Body of pancreas (tissue), 4 donors: ENCODE results near the gene KLK8. TPM values are rescaled to one million over a fixed set of nuclear protein-coding genes. Genes with fewer than 3 reads are reported as not detected.

Experiments
- ATAC-seq: fragments of 150-250 bp; one replicate; pipeline ENCODE4 v1.9.1; 2016
- DNase-seq, 4 donors: peaks; one replicate each; pipeline ENCODE4 v3.0.0-alpha.2; 2019
- H3K27ac ChIP-seq, 4 donors: fragments of 200-600 bp; sonication (generic); 1 replicate in 3 of 4; 2 replicates in 1 of 4; pipeline versions ENCODE4 v1.5.1 to v1.6.1; 2016 to 2019; ENCODE audit warnings: mild to moderate bottlenecking in 1 of 4, mixed read lengths in 1 of 4, moderate library complexity in 1 of 4
- H3K27me3 ChIP-seq, 2 donors: fragments of 200-600 bp; sonication (generic); one replicate each; pipeline ENCODE4 v1.6.0; 2016; ENCODE audit warnings: mild to moderate bottlenecking in 1 of 2
- H3K36me3 ChIP-seq, 2 donors: fragments of 200-600 bp; sonication (generic); replicated peaks in 1 of 2; 2 replicates each; pipeline ENCODE4 v1.5.1; 2016; ENCODE audit warnings: low read depth in 2 of 2; ENCODE audit not compliant: insufficient read depth in 1 of 2
- H3K4me1 ChIP-seq: fragments of 200-600 bp; sonication (generic); one replicate; pipeline ENCODE4 v1.6.0; 2016
- H3K4me3 ChIP-seq, 2 donors: fragments of 200-600 bp; sonication (generic); 1 replicate in 1 of 2; 2 replicates in 1 of 2; pipeline ENCODE4 v1.5.1; 2016 to 2019
- H3K9me3 ChIP-seq, 3 donors: fragments of 200-600 bp; sonication (generic); 1 replicate in 2 of 3; 2 replicates in 1 of 3; pipeline ENCODE4 v1.5.1; 2016
- CTCF ChIP-seq, 7 experiments: fragments of 450-650 bp in 4 of 7; fragments of 200-600 bp in 3 of 7; sonication (generic) in 3 of 7; IDR thresholded peaks; one replicate each; pipeline ENCODE4 v1.5.1; 2016 to 2019; ENCODE audit warnings: antibody characterized with exemption in 7 of 7
- POLR2A ChIP-seq, 3 donors: fragments of 450-650 bp; IDR thresholded peaks; one replicate each; pipeline ENCODE4 v1.6.1; 2016; ENCODE audit warnings: antibody characterized with exemption in 3 of 3, mild to moderate bottlenecking in 2 of 3
- WGBS, 2 donors: methylation state at CpG; one replicate each; pipeline ENCODE4 v1.1.5; 2017; 5-methylcytosine and 5-hydroxymethylcytosine counted together
- intact Hi-C: fragments of 100-400 bp; cut with DNase I; formaldehyde crosslinking; loops from one replicate; pipeline ENCODE4 v1.15.1; 2023
- total RNA-seq, 2 donors: library from RNA; depleted of rRNA; stranded (reverse); fragments of >200 nt; gene quantifications; one replicate each; pipeline ENCODE4 v1.1.0, GENCODE V29; 2016

KLK8 gene
- total RNA-seq, 2 donors from 2014 or later, result not detected

DNA sequence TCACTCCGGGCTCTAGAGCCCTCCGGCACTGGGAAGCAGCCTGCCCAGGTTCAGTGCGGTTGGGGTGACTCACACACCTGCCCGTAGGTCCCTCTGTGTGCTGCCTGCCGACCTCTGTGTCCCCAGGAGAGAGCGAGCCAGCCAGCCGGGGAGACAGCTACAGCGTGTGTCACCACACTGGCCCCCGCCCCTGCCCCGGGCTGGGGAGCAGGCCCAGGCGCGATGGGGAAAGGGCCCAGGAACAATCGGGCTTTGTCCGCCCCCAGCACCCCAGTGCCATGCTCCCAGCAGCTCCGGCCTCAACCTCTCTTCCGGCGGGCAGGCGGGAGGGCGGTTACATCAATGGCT is 32.0 kb downstream of the KLK8 start, which contains the start of gene KLK6:
Gene KLK6 (minus strand): TSS at position 179 of the 348 bp plus-strand sequence. CDS start 1,487 bp downstream, outside the sequence.
- H3K4me3 ChIP-seq, result no peak within 1 kb of the TSS
- 38 to 43% methylated on average over 12 to 15 of the region's 19 CpGs for WGBS, 2 donors
- H3K9me3 ChIP-seq, result no peaks in the 10 kb centered on the region
- intact Hi-C loops, result no loop called here
- TF ChIP-seq POLR2A (IDR thresholded peaks at IDR 0.05) (no peak), CTCF (IDR thresholded peaks at IDR 0.05) (no peak)
- ATAC-seq, result no peak
- no peaks in the 10 kb centered on the region for H3K27me3 ChIP-seq
- no peak within 1 kb of the TSS for H3K27ac ChIP-seq
- DNase-seq, result no peak
- H3K36me3 ChIP-seq, result no peaks in the 10 kb centered on the region
- no peaks in the 10 kb centered on the region for H3K4me1 ChIP-seq

- H3K36me3 ChIP-seq, result no peaks in the 10 kb centered on the region
- no peaks in the 10 kb centered on the region for H3K9me3 ChIP-seq
- H3K27ac ChIP-seq, result no peak overlapping the region
- 17 to 33% methylated on average over 4 to 6 of the region's 7 CpGs for WGBS, 2 donors
- no peak for DNase-seq
- no peaks in the 10 kb centered on the region for H3K27me3 ChIP-seq
- no peak for ATAC-seq
- TF ChIP-seq CTCF (IDR thresholded peaks at IDR 0.05) (no peak), POLR2A (IDR thresholded peaks at IDR 0.05) (no peak)
- H3K4me3 ChIP-seq, result no peak overlapping the region
- no peaks in the 10 kb centered on the region for H3K4me1 ChIP-seq
- intact Hi-C loops, result no loop called here
Measured at GRCh38 chr19:50968716-50969412, 32.5 kb downstream of the KLK8 start.

DNA sequence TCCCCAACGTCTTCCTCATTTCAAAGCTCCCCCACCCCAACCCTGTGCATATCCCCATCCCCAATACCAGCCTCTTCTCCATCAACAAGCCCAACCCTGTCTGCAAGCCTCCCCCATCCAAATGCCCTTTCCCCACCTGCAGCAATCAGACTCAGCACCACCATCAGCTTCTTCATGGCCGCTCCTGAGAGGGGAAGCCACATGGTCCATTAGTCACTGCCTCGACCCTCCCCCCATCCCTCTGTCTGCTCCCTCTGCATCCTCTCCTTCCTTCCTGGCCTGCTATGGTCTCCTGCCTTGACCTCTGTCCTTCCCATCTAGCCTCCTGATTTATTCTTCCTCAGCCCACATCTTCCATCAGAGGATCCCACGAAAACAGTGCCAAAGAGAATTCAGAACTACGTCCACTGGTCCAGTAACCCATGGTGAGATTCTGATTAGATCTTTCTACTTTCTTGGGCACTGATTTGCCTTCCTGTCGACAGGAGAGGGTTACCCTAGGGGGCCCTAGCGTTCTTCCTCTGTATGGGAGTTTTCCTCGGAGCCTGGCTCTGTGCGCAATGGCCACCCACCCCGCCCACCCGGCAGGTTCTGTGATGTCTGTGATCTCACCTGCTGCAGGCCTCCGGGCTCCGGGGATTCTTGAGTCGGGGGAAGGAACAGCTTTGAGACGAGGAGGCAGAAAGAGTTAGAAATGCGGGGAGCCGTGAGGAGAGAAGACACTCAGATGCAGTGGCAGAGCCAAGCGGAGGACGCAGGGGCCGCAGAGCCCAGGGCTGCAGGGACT is 33.3 kb downstream of the KLK8 start:
- H3K4me1 ChIP-seq, result no peaks in the 10 kb centered on the region
- ATAC-seq, result no peak
- H3K9me3 ChIP-seq, result no peaks in the 10 kb centered on the region
- no peak overlapping the region for H3K27ac ChIP-seq
- 20 to 27% methylated on average over 19 to 20 of the region's 20 CpGs for WGBS, 2 donors
- DNase-seq, result no peak
- no peaks in the 10 kb centered on the region for H3K36me3 ChIP-seq
- intact Hi-C loops, result no loop called here
- no peak for TF ChIP-seq CTCF (IDR thresholded peaks at IDR 0.05)
- no peak for TF ChIP-seq POLR2A (IDR thresholded peaks at IDR 0.05)
- no peak overlapping the region for H3K4me3 ChIP-seq
- no peaks in the 10 kb centered on the region for H3K27me3 ChIP-seq

GRCh38 chr19:50964266-50964665 is 37.1 kb downstream of the KLK8 start:
- Histone ChIP-seq H3K27ac (no peak overlapping the region), H3K4me3 (no peak overlapping the region), H3K36me3 (no peaks in the 10 kb centered on the region), H3K9me3 (no peaks in the 10 kb centered on the region), H3K4me1 (no peaks in the 10 kb centered on the region), H3K27me3 (no peaks in the 10 kb centered on the region)
- WGBS, 2 donors, result 39 to 43% methylated on average over 3 of the region's 3 CpGs
- TF ChIP-seq POLR2A (IDR thresholded peaks at IDR 0.05) (no peak), CTCF (IDR thresholded peaks at IDR 0.05) (no peak)
- ATAC-seq (no peak), DNase-seq (no peak)
- intact Hi-C loops, result no loop called here
